PC-9 (cell line): ENCODE results near the gene NUP210.

Experiments
- CTCF ChIP-seq: fragments of 200-600 bp; sonication (generic); conservative IDR thresholded peaks from 2 replicates; pipeline ENCODE4 v1.6.1; 2017; ENCODE audit warnings: mixed run types, antibody characterized with exemption, mild to moderate bottlenecking, moderate library complexity
- EZH2 ChIP-seq: fragments of 200-600 bp; sonication (generic); IDR thresholded peaks from 2 replicates; pipeline ENCODE4 v1.8.0; 2017; ENCODE audit warnings: antibody characterized with exemption, low read depth

- TF ChIP-seq CTCF, result no peak
- no peak for TF ChIP-seq EZH2
Observed at GRCh38 chr3:13415236-13415986, 4.7 kb downstream of the NUP210 start.
